NT2/D1 (cell line): Measurements from ENCODE around the gene MCM7.
A peak's percentile ranks its signal among the peaks of the same experiment; 100 is the strongest.

Experiments
- DNase-seq: peaks from one replicate; pipeline ENCODE4 v3.0.0-alpha.2; 2011; ENCODE audit warnings: low read depth, low spot score
- H3K27me3 ChIP-seq: 2 replicates; pipeline ENCODE4 v1.6.0; 2011; ENCODE audit warnings: mild to moderate bottlenecking; ENCODE audit not compliant: insufficient read length, insufficient read depth
- H3K36me3 ChIP-seq: 2 replicates; pipeline ENCODE4 v1.6.1; 2011; ENCODE audit warnings: mild to moderate bottlenecking, low read length, mixed read lengths; ENCODE audit not compliant: insufficient read depth, insufficient read length
- H3K4me1 ChIP-seq: 2 replicates; pipeline ENCODE4 v1.5.1; 2011; ENCODE audit not compliant: insufficient read depth, insufficient read length
- H3K4me3 ChIP-seq: 2 replicates; pipeline ENCODE4 v1.5.1; 2011; ENCODE audit warnings: low read depth; ENCODE audit not compliant: insufficient read length
- H3K9ac ChIP-seq: 2 replicates; pipeline ENCODE4 v1.6.0; 2011; ENCODE audit warnings: low read depth; ENCODE audit not compliant: insufficient read length
- H3K9me3 ChIP-seq: 2 replicates; pipeline ENCODE4 v1.5.1; 2011; ENCODE audit warnings: mild to moderate bottlenecking, low read length; ENCODE audit not compliant: insufficient read depth
- SUZ12 ChIP-seq: IDR thresholded peaks from 2 replicates; pipeline ENCODE4 v1.6.1; 2011; ENCODE audit not compliant: insufficient read length, insufficient read depth; ENCODE audit errors: extremely low read depth
- YY1 ChIP-seq: IDR thresholded peaks from 2 replicates; pipeline ENCODE4 v1.6.1; 2011; ENCODE audit not compliant: insufficient read length, insufficient read depth
- ZNF274 ChIP-seq: IDR thresholded peaks from 2 replicates; pipeline ENCODE4 v1.6.1; 2011; ENCODE audit warnings: mild to moderate bottlenecking, low read depth, low read length

Gene MCM7

DNA sequence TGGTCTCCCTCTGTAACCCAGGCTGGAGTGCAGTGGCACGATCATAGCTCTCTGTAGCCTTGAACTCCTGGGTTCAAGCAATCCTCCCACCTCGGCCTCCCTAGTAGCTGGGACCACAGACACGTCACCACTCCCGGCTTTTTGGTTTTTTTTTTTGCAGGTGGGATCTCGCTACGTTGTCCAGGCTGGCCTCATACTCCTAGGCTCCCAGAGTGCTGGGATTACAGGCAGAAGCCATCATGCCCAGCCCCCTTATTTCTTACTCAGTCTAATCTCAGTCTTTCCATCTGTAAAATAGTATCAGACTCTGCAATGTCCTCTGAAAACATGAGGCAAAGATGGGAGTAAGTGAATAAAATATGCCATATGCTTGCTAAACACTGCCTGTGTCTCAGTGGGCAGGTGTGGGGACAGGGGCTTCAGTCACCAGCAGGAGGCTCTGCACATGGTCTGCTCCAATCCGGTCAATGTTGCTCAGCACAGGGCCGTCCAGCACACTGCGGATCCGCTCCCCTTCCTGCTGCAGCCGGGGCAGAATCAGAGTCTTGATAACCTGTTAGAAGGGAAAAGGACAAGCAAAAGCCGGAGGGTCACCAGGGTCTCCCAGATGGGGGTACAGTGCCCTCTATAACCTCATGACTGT is 8.4 kb upstream of the MCM7 start:
- Histone ChIP-seq H3K9me3 (no peaks in the 10 kb centered on the region), H3K4me3 (no peak overlapping the region), H3K36me3 (peaks cover 85% of the 10 kb centered on the region), H3K27me3 (no peaks in the 10 kb centered on the region), H3K9ac (no peak overlapping the region), H3K4me1 (no peaks in the 10 kb centered on the region)
- no peak for TF ChIP-seq ZNF274
- TF ChIP-seq SUZ12 = no peak
- TF ChIP-seq YY1 = no peak
- DNase-seq = no peak

DNA sequence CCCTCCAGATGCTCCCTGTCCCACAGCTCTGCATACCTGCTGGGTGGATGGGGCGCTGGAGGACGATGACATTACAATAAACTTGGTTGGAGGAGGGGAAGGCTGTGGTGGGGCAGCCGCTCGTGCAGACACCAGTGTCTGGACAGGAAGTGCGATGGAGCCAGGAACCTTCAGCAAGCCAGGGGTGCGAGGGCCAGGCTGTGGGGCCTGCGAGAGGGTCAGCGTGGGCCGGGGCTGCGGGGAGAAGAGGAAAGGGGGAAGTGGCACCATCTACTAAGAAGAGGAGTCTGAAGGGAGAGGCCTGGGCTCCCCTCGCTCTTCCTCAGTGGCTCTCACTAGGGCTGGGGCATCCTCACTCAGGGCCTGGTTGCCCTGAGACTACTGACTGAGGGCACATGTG is 6.7 kb upstream of the MCM7 start:
- Histone ChIP-seq H3K9ac (no peak overlapping the region), H3K4me3 (no peak overlapping the region), H3K9me3 (no peaks in the 10 kb centered on the region), H3K27me3 (no peaks in the 10 kb centered on the region), H3K4me1 (peaks cover 3% of the 10 kb centered on the region), H3K36me3 (peaks cover 83% of the 10 kb centered on the region)
- no peak for DNase-seq
- TF ChIP-seq YY1 = no peak
- no peak for TF ChIP-seq ZNF274
- no peak for TF ChIP-seq SUZ12

DNA sequence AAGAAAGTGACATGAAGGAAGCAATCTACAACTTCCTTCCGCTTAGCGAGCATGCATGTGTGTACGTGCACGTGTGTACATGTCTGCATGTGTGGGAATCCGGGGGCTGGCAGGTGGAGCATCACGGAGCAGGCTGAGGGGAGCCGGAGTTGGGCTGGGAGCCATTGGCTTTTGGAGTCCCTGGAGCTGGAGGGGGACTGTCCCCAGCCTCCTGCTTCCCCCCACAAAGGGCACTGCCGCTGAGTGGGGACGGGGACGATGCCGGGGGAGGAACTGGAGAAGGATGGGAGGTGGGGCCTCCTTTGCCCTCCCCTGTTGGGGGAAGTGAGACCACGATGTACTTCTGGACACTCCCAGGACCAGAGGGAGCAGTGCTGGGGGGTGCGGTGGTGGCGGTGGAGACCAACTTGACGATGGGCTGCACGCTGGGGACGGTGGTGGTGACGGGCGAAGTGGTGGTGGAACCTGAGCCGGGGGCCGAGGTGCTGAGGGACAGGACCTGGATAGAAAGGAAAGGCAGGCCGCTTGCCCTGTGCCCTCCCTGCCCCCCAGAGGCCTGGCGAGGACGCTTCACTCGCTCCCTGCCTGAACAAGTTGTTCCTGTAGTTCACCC is 6.0 kb upstream of the MCM7 start:
- H3K36me3 ChIP-seq = peaks cover 78% of the 10 kb centered on the region
- DNase-seq = no peak
- no peaks in the 10 kb centered on the region for H3K9me3 ChIP-seq
- no peak overlapping the region for H3K4me3 ChIP-seq
- peaks cover 3% of the 10 kb centered on the region for H3K4me1 ChIP-seq
- H3K9ac ChIP-seq = no peak overlapping the region
- TF ChIP-seq SUZ12 = no peak
- TF ChIP-seq YY1 = no peak
- TF ChIP-seq ZNF274 = no peak
- no peaks in the 10 kb centered on the region for H3K27me3 ChIP-seq

DNA sequence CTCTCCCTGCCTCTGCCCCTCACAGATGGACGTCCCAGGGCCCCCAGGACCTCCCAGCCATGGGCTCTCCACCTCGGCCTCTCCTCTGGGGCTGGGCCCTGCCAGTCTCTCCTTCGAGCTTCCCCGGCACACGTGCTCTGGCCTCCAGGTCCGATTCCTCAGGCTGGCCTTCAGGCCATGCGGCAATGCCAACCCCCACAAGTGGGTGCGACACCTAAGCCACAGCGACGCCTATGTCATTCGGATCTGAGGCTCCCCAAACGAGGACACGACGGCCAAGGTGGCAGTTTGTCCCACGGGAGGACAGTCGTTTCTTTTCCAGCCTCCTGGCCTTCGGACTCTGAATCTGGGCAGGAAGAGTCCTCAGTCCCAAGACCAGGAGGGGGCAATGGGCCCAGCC is 5.4 kb upstream of the MCM7 start:
- H3K9ac ChIP-seq = no peak overlapping the region
- H3K4me1 ChIP-seq = peaks cover 3% of the 10 kb centered on the region
- DNase-seq = no peak
- H3K9me3 ChIP-seq = no peaks in the 10 kb centered on the region
- peaks cover 72% of the 10 kb centered on the region for H3K36me3 ChIP-seq
- TF ChIP-seq ZNF274 (no peak), SUZ12 (no peak), YY1 (no peak)
- no peak overlapping the region for H3K4me3 ChIP-seq
- H3K27me3 ChIP-seq = no peaks in the 10 kb centered on the region

DNA sequence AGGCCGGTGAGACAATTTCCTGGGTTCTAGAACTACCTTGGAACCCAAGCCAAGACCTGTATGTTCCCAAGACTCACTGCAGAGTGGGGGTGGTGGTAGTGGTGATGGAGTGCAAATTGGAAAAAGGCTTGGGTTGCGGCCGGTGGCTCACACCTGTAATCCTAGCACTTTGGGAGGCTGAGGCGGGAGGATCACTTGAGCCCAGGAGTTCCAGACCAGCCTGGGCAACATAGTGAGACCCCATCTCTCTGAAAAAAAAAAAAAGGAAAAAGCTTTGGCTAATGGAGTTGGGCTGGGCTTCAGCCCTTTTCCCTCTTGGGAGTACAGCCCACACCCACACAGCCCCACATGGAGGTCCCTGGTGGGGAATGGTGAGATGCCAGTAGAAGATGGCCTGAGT is 4.3 kb upstream of the MCM7 start:
- H3K9ac ChIP-seq = no peak overlapping the region
- TF ChIP-seq SUZ12 (no peak), ZNF274 (no peak), YY1 (no peak)
- H3K27me3 ChIP-seq = no peaks in the 10 kb centered on the region
- peaks cover 3% of the 10 kb centered on the region for H3K4me1 ChIP-seq
- no peak overlapping the region for H3K4me3 ChIP-seq
- H3K9me3 ChIP-seq = no peaks in the 10 kb centered on the region
- H3K36me3 ChIP-seq = peaks cover 63% of the 10 kb centered on the region
- DNase-seq = no peak

DNA sequence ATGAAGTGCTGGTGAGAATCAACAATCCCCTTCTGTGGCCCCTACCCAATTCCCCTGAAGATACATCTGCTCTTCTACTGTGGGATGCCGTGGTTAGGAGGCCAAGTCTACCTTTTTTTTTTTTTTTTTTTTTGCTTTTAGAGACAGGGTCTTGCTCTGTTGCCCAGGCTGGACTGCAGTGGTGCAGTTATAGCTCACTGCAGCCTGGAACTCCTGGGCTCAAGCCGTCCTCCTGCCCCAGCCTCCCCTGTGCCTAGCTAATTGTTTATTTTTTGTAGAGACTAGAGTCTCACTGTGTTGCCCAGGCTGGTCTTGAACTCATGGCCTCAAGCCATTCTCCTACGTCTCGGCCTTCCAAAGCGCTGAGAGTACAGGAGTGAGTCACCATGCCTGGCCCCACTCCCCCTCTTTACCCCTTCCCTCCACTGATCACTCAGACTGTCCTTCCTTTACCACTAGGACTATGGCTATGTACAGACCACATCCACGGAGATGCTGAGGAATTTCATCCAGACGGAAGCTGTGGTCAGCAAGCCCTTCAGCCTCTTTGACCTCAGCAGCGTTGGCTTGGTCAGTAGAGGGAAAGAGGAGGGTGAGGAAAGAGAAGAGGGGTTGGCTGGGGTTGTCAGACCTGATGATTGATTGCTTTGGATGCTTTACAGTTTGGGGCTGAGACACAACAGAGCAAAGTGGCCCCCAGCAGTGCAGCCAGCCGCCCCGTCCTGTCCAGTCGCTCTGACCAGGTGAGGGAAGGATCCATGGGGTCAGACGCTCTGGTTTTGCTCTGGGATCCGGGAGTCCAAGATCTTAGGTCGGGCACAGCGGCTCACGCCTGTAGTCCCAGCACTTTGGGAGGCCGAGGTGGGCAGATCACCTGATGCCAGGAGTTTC is 2.0 kb upstream of the MCM7 start:
- no peak for DNase-seq
- Histone ChIP-seq H3K4me1 (peaks cover 10% of the 10 kb centered on the region), H3K9ac (peak overlapping the region; percentile 21), H3K27me3 (no peaks in the 10 kb centered on the region), H3K4me3 (no peak overlapping the region), H3K36me3 (peaks cover 65% of the 10 kb centered on the region), H3K9me3 (no peaks in the 10 kb centered on the region)
- TF ChIP-seq ZNF274 = no peak
- TF ChIP-seq SUZ12 = no peak
- no peak for TF ChIP-seq YY1

DNA sequence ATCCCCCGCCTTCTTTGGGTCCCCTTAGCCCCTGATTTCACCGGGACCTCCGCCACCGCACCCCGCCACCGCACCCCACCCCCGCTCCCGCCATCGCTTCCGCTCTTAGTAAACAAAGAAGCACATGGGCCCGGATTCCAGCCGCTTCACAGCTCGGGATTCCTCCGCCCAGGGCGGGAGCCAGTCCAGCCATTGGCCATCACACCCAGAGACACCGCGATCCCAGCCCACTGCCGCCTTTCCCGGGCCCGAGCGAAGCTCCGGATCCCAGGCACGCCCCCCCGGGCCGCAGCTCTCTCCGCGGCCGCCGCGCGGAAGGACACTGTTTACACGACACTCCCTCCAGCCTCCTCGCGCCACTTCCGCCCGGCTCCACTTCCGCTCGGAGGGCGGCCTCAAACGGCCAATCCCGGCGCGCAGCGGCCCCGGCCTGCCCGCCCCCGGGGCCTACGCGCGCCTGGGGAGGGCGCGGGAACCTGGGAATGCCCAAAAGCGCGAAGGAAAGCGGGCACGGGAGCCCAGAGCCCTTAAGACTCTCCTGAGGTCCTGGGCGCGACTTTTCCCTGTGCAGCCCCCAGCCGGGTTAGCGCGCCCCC is 679 bp downstream of the MCM7 start:
- Histone ChIP-seq H3K4me3 (peak overlapping the region; percentile 93), H3K4me1 (peaks cover 10% of the 10 kb centered on the region), H3K36me3 (peaks cover 63% of the 10 kb centered on the region), H3K9me3 (no peaks in the 10 kb centered on the region), H3K27me3 (no peaks in the 10 kb centered on the region), H3K9ac (peak overlapping the region; percentile 100)
- TF ChIP-seq ZNF274 = no peak
- no peak for TF ChIP-seq YY1
- no peak for TF ChIP-seq SUZ12
- DNase-seq = no peak
